PC-9 (cell line): ENCODE results near the gene SIPA1L2.

ENCODE experiments used
- CTCF ChIP-seq: fragments of 200-600 bp; sonication (generic); conservative IDR thresholded peaks from 2 replicates; pipeline ENCODE4 v1.6.1; 2017; ENCODE audit warnings: mixed run types, antibody characterized with exemption, mild to moderate bottlenecking, moderate library complexity
- EZH2 ChIP-seq: fragments of 200-600 bp; sonication (generic); IDR thresholded peaks from 2 replicates; pipeline ENCODE4 v1.8.0; 2017; ENCODE audit warnings: antibody characterized with exemption, low read depth

- TF ChIP-seq CTCF (no peak), EZH2 (no peak)
Observed at GRCh38 chr1:232669981-232670747, 40.2 kb upstream of the SIPA1L2 start.
